ENCODE data around the gene HTD2. TPM values are rescaled to one million over a fixed set of nuclear protein-coding genes. Genes with fewer than 3 reads are reported as not detected.

Gene HTD2
- total RNA-seq, 4 donors from 2014 or later = 10.6 to 15.1 (median 13.7) TPM

- no peak overlapping the region for H3K4me3 ChIP-seq
- H3K27ac ChIP-seq = no peak overlapping the region
- no peaks in the 10 kb centered on the region for H3K9me3 ChIP-seq
- TF ChIP-seq EP300 (IDR thresholded peaks at IDR 0.05) (no peak), CTCF (IDR thresholded peaks at IDR 0.05) (no peak), POLR2A (IDR thresholded peaks at IDR 0.05) (no peak)
- no peak for DNase-seq (ENCODE audit: low spot score in 2 of 2)
- 92 to 93% methylated on average over 8 of the region's 8 CpGs for WGBS, 2 donors
- peaks cover 0 to 5% (median 0%) of the 10 kb centered on the region in 3 donors for H3K36me3 ChIP-seq
- no peaks in the 10 kb centered on the region for H3K27me3 ChIP-seq
- peaks cover 0 to 16% (median 4%) of the 10 kb centered on the region in 4 donors for H3K4me1 ChIP-seq
These were observed 20.1 kb downstream of the HTD2 start for GRCh38 chr3:58326267-58326900.

GRCh38 chr3:58329150-58329921 lies 23.0 kb downstream of the HTD2 start:
- no peaks in the 10 kb centered on the region for H3K36me3 ChIP-seq
- no peaks in the 10 kb centered on the region for H3K27me3 ChIP-seq
- TF ChIP-seq CTCF (IDR thresholded peaks at IDR 0.05) (no peak), POLR2A (IDR thresholded peaks at IDR 0.05) (no peak), EP300 (IDR thresholded peaks at IDR 0.05) (no peak)
- 87% methylated on average over 8 of the region's 8 CpGs for WGBS, 2 donors
- no peaks in the 10 kb centered on the region for H3K9me3 ChIP-seq
- peaks cover 0 to 31% (median 11%) of the 10 kb centered on the region in 4 donors for H3K4me1 ChIP-seq
- no peak for DNase-seq (ENCODE audit: low spot score in 2 of 2)
- no peak overlapping the region for H3K4me3 ChIP-seq
- H3K27ac ChIP-seq = no peak overlapping the region

- WGBS, 2 donors = 94 to 95% methylated on average over 5 of the region's 5 CpGs
- no peak overlapping the region for H3K27ac ChIP-seq
- TF ChIP-seq POLR2A (IDR thresholded peaks at IDR 0.05) (no peak), CTCF (IDR thresholded peaks at IDR 0.05) (no peak), EP300 (IDR thresholded peaks at IDR 0.05) (no peak)
- DNase-seq (ENCODE audit: low spot score in 2 of 2) = no peak
- no peaks in the 10 kb centered on the region for H3K9me3 ChIP-seq
- H3K36me3 ChIP-seq = no peaks in the 10 kb centered on the region
- H3K4me1 ChIP-seq = peaks cover 0 to 36% (median 11%) of the 10 kb centered on the region in 4 donors
- H3K4me3 ChIP-seq = no peak overlapping the region
- H3K27me3 ChIP-seq = no peaks in the 10 kb centered on the region
These were observed 23.6 kb downstream of the HTD2 start for GRCh38 chr3:58329922-58330413.

GRCh38 chr3:58331593-58332152 lies 25.4 kb downstream of the HTD2 start:
- WGBS, 2 donors = 70% methylated on average over 4 of the region's 4 CpGs

More at GRCh38 chr3:58331593-58332152, 25.4 kb downstream of the HTD2 start:
- TF ChIP-seq CTCF (IDR thresholded peaks at IDR 0.05) (no peak), POLR2A (IDR thresholded peaks at IDR 0.05) (no peak), EP300 (IDR thresholded peaks at IDR 0.05) (no peak)
- DNase-seq (ENCODE audit: low spot score in 2 of 2) = no peak
- Histone ChIP-seq H3K4me3 (no peak overlapping the region), H3K27me3 (no peaks in the 10 kb centered on the region), H3K36me3 (no peaks in the 10 kb centered on the region), H3K27ac (peak overlapping the region in 2 of 4 donors; percentile 76 to 87), H3K9me3 (no peaks in the 10 kb centered on the region), H3K4me1 (peaks cover 0 to 43% (median 12%) of the 10 kb centered on the region in 4 donors)
